Natural killer cell (primary cell): Measurements from ENCODE around the gene ERMAP. TPM values are rescaled to one million over a fixed set of nuclear protein-coding genes. Genes with fewer than 3 reads are reported as not detected.
A peak's percentile ranks its signal among the peaks of the same experiment; 100 is the strongest.

Experiments used
- ATAC-seq, 3 donors: fragments of 150-1000 bp in 2 of 3; fragments of 200-7000 bp in 1 of 3; cut with Tn5 transposase; 1 replicate in 1 of 3; 2 replicates in 2 of 3; pipeline ENCODE4 v1.10.0; 2021; ENCODE audit warnings: mild to moderate bottlenecking in 2 of 3, moderate library complexity in 2 of 3
- DNase-seq, 2 donors: peaks; one replicate each; pipeline versions ENCODE4 v3.0.0 to v3.0.0-alpha.2; 2013 to 2021; ENCODE audit warnings: mixed read lengths in 1 of 2
- H3K27ac ChIP-seq: one replicate; pipeline ENCODE4 v1.5.1; 2013; ENCODE audit warnings: mild to moderate bottlenecking, low read length
- H3K27me3 ChIP-seq: one replicate; pipeline ENCODE4 v1.6.1; 2013; ENCODE audit warnings: low read length; ENCODE audit not compliant: control insufficient read depth, insufficient read depth
- H3K36me3 ChIP-seq: one replicate; pipeline ENCODE4 v1.6.1; 2013; ENCODE audit warnings: low read length; ENCODE audit not compliant: control insufficient read depth, insufficient read depth
- H3K4me1 ChIP-seq: one replicate; pipeline ENCODE4 v1.6.1; 2013; ENCODE audit warnings: low read length; ENCODE audit not compliant: control insufficient read depth, insufficient read depth
- H3K4me3 ChIP-seq: one replicate; pipeline ENCODE4 v1.5.1; 2013; ENCODE audit warnings: low read length
- H3K9me3 ChIP-seq: one replicate; pipeline ENCODE4 v1.6.1; 2013; ENCODE audit warnings: low read length; ENCODE audit not compliant: control insufficient read depth, insufficient read depth
- H3K27ac Mint-ChIP-seq, 2 donors: one replicate each; pipeline ENCODE4 v1.8.0; 2022; ENCODE audit warnings: mild to moderate bottlenecking in 2 of 2, mixed read lengths in 2 of 2, moderate library complexity in 1 of 2
- H3K27me3 Mint-ChIP-seq, 2 donors: one replicate each; pipeline ENCODE4 v1.8.0; 2022; ENCODE audit warnings: low read depth in 2 of 2, mixed read lengths in 2 of 2
- H3K36me3 Mint-ChIP-seq: one replicate; pipeline ENCODE4 v1.8.0; 2022; ENCODE audit warnings: mixed read lengths
- H3K4me1 Mint-ChIP-seq, 2 donors: one replicate each; pipeline ENCODE4 v1.8.0; 2022; ENCODE audit warnings: mixed read lengths in 2 of 2
- H3K4me3 Mint-ChIP-seq: one replicate; pipeline ENCODE4 v1.8.0; 2022; ENCODE audit warnings: mild to moderate bottlenecking, moderate library complexity, mixed read lengths
- H3K9me3 Mint-ChIP-seq, 2 donors: one replicate each; pipeline ENCODE4 v1.8.0; 2022; ENCODE audit warnings: mixed read lengths in 2 of 2
- CTCF ChIP-seq: fragments of 200-600 bp; IDR thresholded peaks from one replicate; pipeline ENCODE4 v1.8.0; 2022; ENCODE audit warnings: antibody characterized with exemption
- WGBS: methylation state at CpG from one replicate; pipeline ENCODE4 v1.1.7; 2013; ENCODE audit warnings: missing lambda C conversion rate; ENCODE audit not compliant: insufficient coverage; 5-methylcytosine and 5-hydroxymethylcytosine counted together
- intact Hi-C: fragments of 100-400 bp; cut with micrococcal nuclease; formaldehyde crosslinking; loops from one replicate; pipeline ENCODE4 v1.14.2; 2022
- total RNA-seq, 4 donors: library from RNA; stranded (reverse); fragments of 120-200 nt in 1 of 4; gene quantifications; one replicate each; pipeline versions ENCODE4 v1.2.3 to v1.2.4, GENCODE V29; 2013 to 2022

Gene ERMAP
- total RNA-seq, 3 donors from 2014 or later (not counting 1 experiment from before 2014, with no cell fraction given) = 7.0 to 7.5 (median 7.5) TPM

- no peak for TF ChIP-seq CTCF
- DNase-seq = no peak
- Histone ChIP-seq H3K27me3 (no peaks in the 10 kb centered on the region), H3K4me1 (peaks cover 14% of the 10 kb centered on the region), H3K36me3 (peaks cover 7% of the 10 kb centered on the region), H3K4me3 (peak overlapping the region; percentile 72), H3K9me3 (no peaks in the 10 kb centered on the region), H3K27ac (no peak overlapping the region)
- Mint-ChIP-seq H3K27ac (peak overlapping the region; percentile 52 to 91), H3K9me3 (no peaks in the 10 kb centered on the region), H3K27me3 (no peaks in the 10 kb centered on the region), H3K4me3 (peak overlapping the region; percentile 92), H3K36me3 (no peaks in the 10 kb centered on the region), H3K4me1 (peaks cover 17 to 32% of the 10 kb centered on the region in 2 donors)
- 3% methylated on average over 8 of the region's 10 CpGs for WGBS
- intact Hi-C loops = loop anchor here (1.0 kb wide), 2 partner anchors 29 to 79 kb away; partner anchors contain the start of genes C1orf50, ERMAP, P3H1 and SVBP
- ATAC-seq = peak in 1 of 3 donors; percentile 14
These were observed 28.9 kb downstream of the ERMAP start for GRCh38 chr1:42845866-42846256.

- Histone ChIP-seq H3K27me3 (no peaks in the 10 kb centered on the region), H3K9me3 (no peaks in the 10 kb centered on the region), H3K4me3 (peak within 1 kb of the TSS; percentile 72), H3K36me3 (peaks cover 12% of the 10 kb centered on the region), H3K27ac (peak within 1 kb of the TSS; percentile 16), H3K4me1 (peaks cover 14% of the 10 kb centered on the region)
- Mint-ChIP-seq H3K4me1 (peaks cover 17 to 32% of the 10 kb centered on the region in 2 donors), H3K27me3 (no peaks in the 10 kb centered on the region), H3K36me3 (no peaks in the 10 kb centered on the region), H3K9me3 (no peaks in the 10 kb centered on the region), H3K27ac (peak within 1 kb of the TSS; percentile 52 to 91), H3K4me3 (peak within 1 kb of the TSS; percentile 92)
- no peak for TF ChIP-seq CTCF
- intact Hi-C loops = loop anchor here (1.0 kb wide), 2 partner anchors 29 to 79 kb away; partner anchors contain the start of genes C1orf50, ERMAP, P3H1 and SVBP
- WGBS = under 1% methylated on average over 50 of the region's 50 CpGs
- DNase-seq (peak; percentile 71 to 95), ATAC-seq (peak; percentile 97 to 99 (median 98))
These were observed 29.6 kb downstream of the ERMAP start, which contains the start of gene ZNF691 for GRCh38 chr1:42846257-42847110. ZNF691 (plus strand) TSS chr1:42846613; CDS start chr1:42849659, 3,046 bp downstream.

- peaks cover 16% of the 10 kb centered on the region for H3K36me3 ChIP-seq
- H3K4me3 ChIP-seq = peak overlapping the region; percentile 72
- Mint-ChIP-seq H3K36me3 (no peaks in the 10 kb centered on the region), H3K4me1 (peaks cover 17 to 32% of the 10 kb centered on the region in 2 donors), H3K4me3 (peak overlapping the region; percentile 92), H3K27me3 (no peaks in the 10 kb centered on the region), H3K27ac (peak overlapping the region; percentile 52 to 91), H3K9me3 (no peaks in the 10 kb centered on the region)
- WGBS = 11% methylated on average over 6 of the region's 6 CpGs
- intact Hi-C loops = no loop called here
- no peak overlapping the region for H3K27ac ChIP-seq
- no peaks in the 10 kb centered on the region for H3K9me3 ChIP-seq
- H3K4me1 ChIP-seq = peaks cover 14% of the 10 kb centered on the region
- peak in 1 of 2 donors; percentile 25 for DNase-seq
- no peak for ATAC-seq
- H3K27me3 ChIP-seq = no peaks in the 10 kb centered on the region
- no peak for TF ChIP-seq CTCF
These were observed 30.2 kb downstream of the ERMAP start for GRCh38 chr1:42847111-42847595.
